Aorta (tissue), 5 donors: ENCODE data around the gene FOXN3. TPM values are rescaled to one million over a fixed set of nuclear protein-coding genes. Genes with fewer than 3 reads are reported as not detected.

Experiments
- ATAC-seq: fragments of 200-7000 bp; cut with Tn5 transposase; one replicate; pipeline ENCODE4 v1.9.1; 2022; ENCODE audit warnings: moderate library complexity; ENCODE audit not compliant: low FRiP score
- DNase-seq, 2 donors: peaks; one replicate each; pipeline ENCODE4 v3.0.0-alpha.2; 2020
- H3K27ac ChIP-seq, 2 donors: one replicate each; pipeline ENCODE4 v1.5.1; 2013; ENCODE audit warnings: low read length in 2 of 2, mild to moderate bottlenecking in 2 of 2, moderate library complexity in 2 of 2, control low read depth in 1 of 2, inconsistent platforms in 1 of 2, low read depth in 1 of 2
- H3K27me3 ChIP-seq, 2 donors: one replicate each; pipeline ENCODE4 v1.6.1; 2013; ENCODE audit warnings: control low read depth in 1 of 2, low read length in 1 of 2, mild to moderate bottlenecking in 1 of 2, moderate library complexity in 1 of 2; ENCODE audit not compliant: insufficient read depth in 2 of 2, control insufficient read depth in 1 of 2
- H3K36me3 ChIP-seq, 2 donors: one replicate each; pipeline ENCODE4 v1.6.1; 2013; ENCODE audit warnings: control low read depth in 1 of 2, low read length in 1 of 2, mild to moderate bottlenecking in 1 of 2; ENCODE audit not compliant: insufficient read depth in 2 of 2, control insufficient read depth in 1 of 2
- H3K4me1 ChIP-seq, 2 donors: one replicate each; pipeline ENCODE4 v1.6.1; 2013; ENCODE audit warnings: low read length in 2 of 2, control low read depth in 1 of 2, mild to moderate bottlenecking in 1 of 2, moderate library complexity in 1 of 2; ENCODE audit not compliant: insufficient read depth in 2 of 2, control insufficient read depth in 1 of 2
- H3K4me3 ChIP-seq, 2 donors: one replicate each; pipeline ENCODE4 v1.5.1; 2013; ENCODE audit warnings: low read length in 2 of 2, control low read depth in 1 of 2, mild to moderate bottlenecking in 1 of 2
- H3K9me3 ChIP-seq: one replicate; pipeline ENCODE4 v1.6.1; 2013; ENCODE audit warnings: mild to moderate bottlenecking, low read length; ENCODE audit not compliant: control insufficient read depth
- WGBS, 2 donors: extraction: QIAGEN DNeasy Blood & Tissue Kit; methylation state at CpG; one replicate each; pipeline ENCODE4 v1.1.7; 2013; 5-methylcytosine and 5-hydroxymethylcytosine counted together
- intact Hi-C, 2 donors: fragments of 100-400 bp; cut with DNase I; formaldehyde crosslinking; loops; one replicate each; pipeline versions ENCODE4 v1.14.2 to v1.15.0; 2022
- polyA plus RNA-seq, 2 donors: library from polyadenylated mRNA; stranded (reverse); fragments of 200-250 nt; gene quantifications; one replicate each; pipeline ENCODE4 v1.2.3, GENCODE V29; 2013
- total RNA-seq, 2 donors: library from RNA; stranded (reverse); fragmentation: NEBNext Ultra II Directional; extraction: Animal tissue kit (Norgen Biotek cat#: 25700); gene quantifications; one replicate each; pipeline ENCODE4 v1.2.1, GENCODE V29; 2021
- donor health status: healthy with polysubstance abuse.
- donor health status: Bipolar disorder and iron deficiency.
- donor health status: DM: no; HTN: no; CAD: no.
- donor health status: DM: no; HTN: no; CAD: no.
- donor health status: DM: yes; HTN: yes; CAD: no.

FOXN3 gene
- total and polyA plus RNA-seq, 4 donors = 21.4 to 225 (median 101) TPM

DNA sequence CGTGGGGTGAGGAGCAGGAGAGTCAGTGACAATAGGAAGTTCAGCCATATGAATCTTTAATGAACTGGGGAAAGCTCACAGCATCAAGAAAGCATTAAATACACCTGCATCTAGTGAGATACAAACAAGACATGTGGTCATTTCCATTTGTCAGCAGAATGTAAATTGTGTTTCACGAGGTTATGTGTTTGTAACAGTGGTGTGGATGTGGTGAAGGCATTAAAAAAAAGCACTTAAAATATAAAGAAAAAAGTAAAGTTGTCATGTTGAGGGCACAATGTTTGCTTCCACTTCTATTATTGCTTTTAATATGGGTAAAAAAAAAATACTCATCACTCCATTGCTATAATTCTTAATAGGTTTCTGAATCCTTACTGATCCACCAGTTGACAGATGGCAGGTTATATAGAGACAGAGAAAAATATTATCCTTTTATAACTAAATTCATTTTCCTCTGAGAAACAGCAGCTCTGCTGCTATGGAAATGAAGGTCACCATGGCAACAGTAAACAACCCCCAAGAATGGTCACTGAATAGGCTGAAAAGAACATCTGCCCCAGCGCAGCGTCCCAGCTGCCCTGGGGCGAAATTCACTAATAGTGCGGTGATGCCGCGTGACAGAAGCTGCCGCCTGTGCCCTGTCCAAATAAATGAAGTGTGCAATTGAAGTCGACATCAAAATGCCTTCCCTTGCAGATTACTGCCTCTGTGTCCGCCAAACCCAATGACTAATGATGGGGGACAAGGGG lies 226.1 kb downstream of the FOXN3 start:
- ATAC-seq = no peak
- DNase-seq = no peak
- Histone ChIP-seq H3K27ac (no peak overlapping the region), H3K9me3 (peaks cover 1% of the 10 kb centered on the region), H3K27me3 (no peaks in the 10 kb centered on the region), H3K4me3 (no peak overlapping the region), H3K4me1 (peaks cover 2 to 6% of the 10 kb centered on the region in 2 donors), H3K36me3 (no peaks in the 10 kb centered on the region)
- WGBS, 2 donors = 92 to 93% methylated on average over 11 of the region's 11 CpGs
- intact Hi-C loops = no loop called here

DNA sequence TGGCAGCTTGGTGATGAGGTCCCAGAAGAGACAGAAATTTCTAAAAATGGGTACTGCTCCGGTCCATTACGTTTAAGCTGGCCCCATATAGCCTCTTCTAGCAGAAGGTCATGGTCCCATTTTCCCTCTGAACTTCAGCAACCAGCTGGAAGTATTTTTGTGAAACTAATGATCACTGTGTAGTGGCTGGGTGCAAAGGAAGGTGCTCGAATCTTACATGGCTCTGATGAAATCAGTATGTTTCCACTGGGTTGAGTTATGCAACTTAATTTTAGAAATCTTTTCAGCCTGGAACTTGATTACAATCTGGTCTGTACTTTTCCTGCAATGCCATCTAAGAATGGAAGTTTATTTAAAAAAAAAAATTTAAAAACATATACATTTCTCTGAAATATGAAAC lies 228.5 kb downstream of the FOXN3 start:
- 74 to 78% methylated on average over 3 of the region's 3 CpGs for WGBS, 2 donors
- Histone ChIP-seq H3K4me3 (no peak overlapping the region), H3K27ac (no peak overlapping the region), H3K4me1 (peaks cover 4 to 6% of the 10 kb centered on the region in 2 donors), H3K27me3 (no peaks in the 10 kb centered on the region), H3K9me3 (peaks cover 1% of the 10 kb centered on the region), H3K36me3 (no peaks in the 10 kb centered on the region)
- ATAC-seq (no peak), DNase-seq (no peak)
- intact Hi-C loops = loop anchor here in 1 of 2 donors (5.0 kb wide), 1 partner anchor 39 kb away; no protein-coding TSS in a partner anchor

DNA sequence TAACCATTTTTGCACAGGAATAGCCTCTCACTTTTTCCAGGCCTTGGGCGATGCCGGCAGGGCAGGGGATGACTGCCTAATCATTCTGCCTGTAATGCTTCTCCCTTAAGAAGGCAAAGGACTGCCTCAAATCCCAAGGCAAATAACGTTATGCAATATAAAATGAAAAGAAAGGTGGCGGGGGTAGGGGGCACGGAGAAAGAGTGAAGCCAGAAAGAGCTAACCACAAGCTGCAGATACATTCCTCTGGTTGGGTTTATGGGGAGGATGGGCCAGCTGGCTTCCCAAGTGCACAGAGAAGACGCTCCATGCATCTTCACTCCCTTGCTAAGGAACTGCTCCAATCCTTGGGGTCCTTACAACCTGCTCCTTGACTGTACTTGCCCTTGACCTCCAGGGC lies 229.5 kb downstream of the FOXN3 start:
- ATAC-seq (no peak), DNase-seq (no peak)
- peak overlapping the region in 1 of 2 donors; percentile 60 for H3K27ac ChIP-seq
- no peak overlapping the region for H3K4me3 ChIP-seq
- no peaks in the 10 kb centered on the region for H3K9me3 ChIP-seq
- 73 to 75% methylated on average over 6 of the region's 6 CpGs for WGBS, 2 donors
- no peaks in the 10 kb centered on the region for H3K27me3 ChIP-seq
- intact Hi-C loops = loop anchor here in 1 of 2 donors (5.0 kb wide), 1 partner anchor 40 kb away; no protein-coding TSS in a partner anchor
- no peaks in the 10 kb centered on the region for H3K36me3 ChIP-seq
- peaks cover 4 to 6% of the 10 kb centered on the region in 2 donors for H3K4me1 ChIP-seq

DNA sequence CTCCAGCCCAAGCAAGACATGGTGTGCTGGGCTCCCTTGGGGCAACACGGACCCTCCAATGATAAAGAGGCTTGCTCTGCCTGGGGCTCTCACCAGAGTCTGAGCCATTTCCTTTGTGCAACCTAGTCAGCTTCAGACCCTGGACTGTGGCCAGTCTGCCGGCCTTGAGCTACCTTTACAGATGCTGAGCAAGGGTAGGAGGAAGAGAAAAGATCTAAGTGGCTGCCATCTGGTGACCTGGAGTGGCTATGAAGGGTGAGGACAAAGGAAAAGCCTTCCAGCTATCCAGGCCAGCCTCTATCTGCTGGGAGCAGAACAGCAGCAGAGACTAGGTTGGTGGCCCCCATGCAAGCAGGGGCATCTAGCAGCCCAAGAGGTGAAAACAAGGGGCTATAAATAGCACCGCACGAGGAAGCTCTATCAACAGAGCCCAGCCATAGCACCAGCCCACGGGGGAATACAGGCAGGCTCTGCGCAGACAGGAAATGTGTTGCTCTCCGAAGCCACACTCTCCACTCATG lies 230.1 kb downstream of the FOXN3 start:
- no peaks in the 10 kb centered on the region for H3K9me3 ChIP-seq
- peaks cover 4 to 6% of the 10 kb centered on the region in 2 donors for H3K4me1 ChIP-seq
- no peaks in the 10 kb centered on the region for H3K36me3 ChIP-seq
- ATAC-seq (peak; percentile 51), DNase-seq (peak in 1 of 2 donors; percentile 65)
- 17 to 18% methylated on average over 7 of the region's 7 CpGs for WGBS, 2 donors
- intact Hi-C loops = loop anchor here in 1 of 2 donors (5.0 kb wide), 1 partner anchor 40 kb away; no protein-coding TSS in a partner anchor
- H3K27me3 ChIP-seq = no peaks in the 10 kb centered on the region
- no peak overlapping the region for H3K4me3 ChIP-seq
- peak overlapping the region in 1 of 2 donors; percentile 60 for H3K27ac ChIP-seq

DNA sequence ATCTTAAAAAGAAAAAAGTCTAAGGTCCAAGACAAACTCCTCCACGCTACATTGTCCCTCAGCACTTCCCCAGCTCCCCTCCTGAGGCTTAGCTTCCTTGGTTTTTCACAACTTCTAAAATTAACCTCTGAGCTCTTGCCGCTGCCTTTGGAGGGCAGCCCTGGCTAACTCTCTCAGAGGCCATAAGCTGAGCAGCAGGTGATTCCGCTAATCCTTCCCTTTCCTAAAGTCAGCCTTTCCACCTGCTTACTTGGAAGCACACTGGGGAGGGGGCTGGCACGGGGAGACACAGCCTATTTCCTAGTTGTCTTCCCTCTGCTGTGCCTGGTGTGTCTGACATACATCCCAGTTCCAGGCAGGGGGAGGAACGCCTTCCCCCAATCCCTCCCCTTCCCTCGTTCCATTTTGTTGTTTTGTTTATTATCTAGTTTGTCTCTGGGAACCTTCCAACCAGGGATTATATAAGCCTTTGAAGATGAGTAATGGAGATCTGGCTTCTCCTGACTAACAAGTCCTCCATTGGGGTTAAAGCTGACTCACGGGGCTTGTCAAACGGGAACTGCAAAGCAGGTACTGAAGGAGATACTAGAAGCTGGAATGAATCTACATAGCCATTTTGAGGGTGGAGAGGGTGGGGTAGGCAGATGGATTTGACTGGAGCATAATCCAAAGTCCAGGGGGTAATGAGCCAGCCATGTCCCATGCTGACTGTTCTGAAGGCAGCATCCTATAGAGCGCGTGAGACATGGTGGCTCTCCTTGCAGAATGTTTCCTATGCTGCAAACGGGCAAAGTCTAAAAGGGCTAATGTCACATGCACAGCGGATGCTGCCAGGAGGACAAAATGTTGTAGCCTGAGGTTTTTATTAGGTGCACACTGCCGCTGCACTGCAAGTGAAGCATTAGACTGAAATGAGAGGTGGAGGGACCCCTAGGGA lies 230.8 kb downstream of the FOXN3 start:
- H3K36me3 ChIP-seq = no peaks in the 10 kb centered on the region
- peaks cover 4 to 6% of the 10 kb centered on the region in 2 donors for H3K4me1 ChIP-seq
- H3K4me3 ChIP-seq = no peak overlapping the region
- ATAC-seq (peak; percentile 42), DNase-seq (no peak)
- H3K9me3 ChIP-seq = no peaks in the 10 kb centered on the region
- intact Hi-C loops = loop anchor here in 1 of 2 donors (5.0 kb wide), 1 partner anchor 41 kb away; no protein-coding TSS in a partner anchor
- H3K27ac ChIP-seq = peak overlapping the region; percentile 47 to 60
- H3K27me3 ChIP-seq = no peaks in the 10 kb centered on the region
- WGBS, 2 donors = 45 to 52% methylated on average over 13 of the region's 13 CpGs

DNA sequence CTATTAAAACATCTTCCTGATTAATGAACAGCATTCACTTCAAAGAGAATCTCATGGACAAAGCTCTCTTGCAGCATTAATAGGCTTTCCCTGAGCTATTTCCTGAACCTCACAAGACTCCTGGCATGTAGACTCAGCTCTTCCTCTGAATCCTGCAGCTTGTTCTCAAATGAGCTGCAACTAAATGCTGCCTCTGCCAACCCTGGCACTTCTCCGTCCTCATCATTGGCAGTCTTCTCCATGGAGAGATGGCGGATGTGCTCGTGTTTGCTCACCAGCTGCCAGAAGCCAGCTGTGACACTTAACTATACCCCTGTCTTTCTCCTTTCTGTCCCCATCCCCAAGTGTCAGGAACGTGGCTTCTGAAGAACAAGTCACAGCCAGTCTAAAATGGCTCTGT lies 232.1 kb downstream of the FOXN3 start:
- intact Hi-C loops = loop anchor here in 1 of 2 donors (5.0 kb wide), 1 partner anchor 42 kb away; no protein-coding TSS in a partner anchor
- DNase-seq = no peak
- 7 to 11% methylated on average over 4 of the region's 4 CpGs for WGBS, 2 donors
- Histone ChIP-seq H3K27ac (peak overlapping the region in 1 of 2 donors; percentile 26), H3K4me1 (peaks cover 4 to 6% of the 10 kb centered on the region in 2 donors), H3K4me3 (no peak overlapping the region), H3K9me3 (no peaks in the 10 kb centered on the region), H3K27me3 (no peaks in the 10 kb centered on the region), H3K36me3 (no peaks in the 10 kb centered on the region)
- no peak for ATAC-seq

DNA sequence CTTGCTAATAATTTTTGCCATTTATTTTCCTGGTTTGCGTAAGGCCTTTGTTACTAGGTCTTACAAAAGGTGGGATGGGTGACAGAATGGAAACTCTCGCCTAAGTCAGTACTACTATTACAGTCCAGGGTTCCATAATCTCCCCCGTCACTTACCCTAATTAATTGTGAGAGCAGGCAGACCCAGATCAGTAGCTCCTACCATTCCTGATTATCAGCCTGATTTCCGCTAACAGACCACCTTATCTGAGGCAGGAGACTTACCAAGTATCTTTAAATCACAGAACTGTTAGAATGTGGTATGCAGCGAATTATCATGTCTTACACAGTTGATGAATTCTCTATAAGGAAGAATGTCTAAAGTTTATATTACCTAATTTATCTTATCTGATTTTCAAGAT lies 234.7 kb downstream of the FOXN3 start:
- H3K9me3 ChIP-seq = no peaks in the 10 kb centered on the region
- H3K4me3 ChIP-seq = no peak overlapping the region
- 98% methylated on average over 5 of the region's 5 CpGs for WGBS, 2 donors
- intact Hi-C loops = no loop called here
- peaks cover 6% of the 10 kb centered on the region in 2 donors for H3K4me1 ChIP-seq
- no peak for DNase-seq
- ATAC-seq = no peak
- no peaks in the 10 kb centered on the region for H3K27me3 ChIP-seq
- H3K36me3 ChIP-seq = no peaks in the 10 kb centered on the region
- no peak overlapping the region for H3K27ac ChIP-seq

DNA sequence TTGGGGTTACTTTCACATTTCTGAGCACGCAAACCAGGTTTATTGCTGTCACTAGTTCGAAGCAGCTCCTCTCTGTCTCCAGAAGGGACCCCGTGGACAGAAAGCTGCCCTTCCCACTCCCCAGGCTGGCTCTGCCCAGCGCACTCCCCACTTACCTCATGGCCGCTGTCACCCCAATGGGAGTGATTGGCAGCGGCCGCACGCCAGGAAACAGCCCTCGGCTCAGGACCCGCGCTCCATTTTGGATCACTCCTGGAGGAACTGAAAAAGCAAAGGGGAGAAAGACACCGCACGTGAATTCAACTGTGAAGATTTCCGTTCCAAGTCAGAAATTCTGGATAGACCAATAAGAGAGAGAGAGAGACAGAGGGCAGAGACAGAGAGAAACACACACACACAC lies 236.5 kb downstream of the FOXN3 start:
- peak overlapping the region in 1 of 2 donors; percentile 52 for H3K27ac ChIP-seq
- peaks cover 0 to 4% of the 10 kb centered on the region in 2 donors for H3K4me1 ChIP-seq
- intact Hi-C loops = no loop called here
- no peaks in the 10 kb centered on the region for H3K9me3 ChIP-seq
- H3K27me3 ChIP-seq = no peaks in the 10 kb centered on the region
- no peak overlapping the region for H3K4me3 ChIP-seq
- H3K36me3 ChIP-seq = no peaks in the 10 kb centered on the region
- no peak for ATAC-seq
- no peak for DNase-seq
- WGBS, 2 donors = 92 to 93% methylated on average over 14 of the region's 14 CpGs
